NCI-H460 (cell line): ENCODE measurements around the gene HLTF. TPM values are rescaled to one million over a fixed set of nuclear protein-coding genes. Genes with fewer than 3 reads are reported as not detected.
"Not testable (repeated sequence)": the region's sequence is repeated elsewhere in the genome, so short reads cannot be mapped to it uniquely, and the experiment has no call there.

Experiments
- DNase-seq: peaks from one replicate; pipeline ENCODE4 v3.0.0-alpha.2; 2016; ENCODE audit warnings: low read depth; ENCODE audit errors: extremely low read depth
- small RNA-seq, 2 experiments: library from RNA; depleted of rRNA; stranded (forward); fragments of <200 nt; gene quantifications; one replicate each; pipeline ENCODE3, GENCODE V24; 2014
- total RNA-seq: library from RNA; depleted of rRNA; stranded (reverse); fragments of >200 nt; shearing (Covaris generic); gene quantifications from 2 replicates; pipeline ENCODE4 v1.2.3, GENCODE V29; 2014; rRNA removed

Gene HLTF
- total RNA-seq, 1 experiment from 2014 or later: 50.8 TPM

DNA sequence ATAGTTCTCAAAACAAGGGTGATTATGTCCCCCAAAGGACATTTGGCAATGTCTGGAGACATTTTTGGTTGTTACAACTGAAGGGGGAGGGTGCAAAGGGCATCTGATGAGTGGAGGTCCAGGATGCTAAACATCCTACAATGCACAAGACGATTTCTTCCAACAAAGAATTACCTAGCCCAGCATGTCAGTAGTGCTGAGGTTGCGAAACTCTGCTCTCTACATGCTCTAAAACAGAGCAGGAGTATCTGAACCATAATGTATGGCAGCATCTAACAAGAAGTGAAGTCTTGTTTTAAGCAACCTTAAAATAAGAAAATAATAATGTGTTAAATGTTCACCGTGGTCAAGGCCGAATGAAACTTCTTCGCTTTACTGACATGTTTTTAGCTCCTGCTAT, 88.0 kb downstream of the HLTF start:
- DNase-seq: no peak

DNA sequence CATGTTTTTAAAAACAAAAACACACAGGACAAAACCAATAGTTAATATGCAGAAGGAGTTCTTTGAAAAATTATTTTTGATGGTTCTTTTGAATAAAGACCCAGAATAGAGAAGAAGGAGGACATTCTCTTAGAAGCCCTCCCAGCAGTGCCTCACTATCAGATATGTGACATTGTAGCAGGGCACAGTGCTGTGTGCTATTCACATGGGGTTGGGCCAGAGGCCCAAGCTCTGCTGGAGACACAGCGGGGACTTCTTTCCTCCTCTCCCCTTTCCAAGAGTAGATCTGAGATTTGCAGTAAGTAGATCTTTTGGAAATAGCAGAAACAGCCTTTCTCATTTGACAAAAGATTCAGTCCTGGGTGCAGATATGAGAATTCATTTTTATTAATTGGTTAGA, 88.7 kb downstream of the HLTF start:
- DNase-seq: no peak

GRCh38 chr3:148992635-148993255, 93.6 kb downstream of the HLTF start:
- no peak for DNase-seq

GRCh38 chr3:148992027-148992634, 94.2 kb downstream of the HLTF start:
- no peak for DNase-seq

DNA sequence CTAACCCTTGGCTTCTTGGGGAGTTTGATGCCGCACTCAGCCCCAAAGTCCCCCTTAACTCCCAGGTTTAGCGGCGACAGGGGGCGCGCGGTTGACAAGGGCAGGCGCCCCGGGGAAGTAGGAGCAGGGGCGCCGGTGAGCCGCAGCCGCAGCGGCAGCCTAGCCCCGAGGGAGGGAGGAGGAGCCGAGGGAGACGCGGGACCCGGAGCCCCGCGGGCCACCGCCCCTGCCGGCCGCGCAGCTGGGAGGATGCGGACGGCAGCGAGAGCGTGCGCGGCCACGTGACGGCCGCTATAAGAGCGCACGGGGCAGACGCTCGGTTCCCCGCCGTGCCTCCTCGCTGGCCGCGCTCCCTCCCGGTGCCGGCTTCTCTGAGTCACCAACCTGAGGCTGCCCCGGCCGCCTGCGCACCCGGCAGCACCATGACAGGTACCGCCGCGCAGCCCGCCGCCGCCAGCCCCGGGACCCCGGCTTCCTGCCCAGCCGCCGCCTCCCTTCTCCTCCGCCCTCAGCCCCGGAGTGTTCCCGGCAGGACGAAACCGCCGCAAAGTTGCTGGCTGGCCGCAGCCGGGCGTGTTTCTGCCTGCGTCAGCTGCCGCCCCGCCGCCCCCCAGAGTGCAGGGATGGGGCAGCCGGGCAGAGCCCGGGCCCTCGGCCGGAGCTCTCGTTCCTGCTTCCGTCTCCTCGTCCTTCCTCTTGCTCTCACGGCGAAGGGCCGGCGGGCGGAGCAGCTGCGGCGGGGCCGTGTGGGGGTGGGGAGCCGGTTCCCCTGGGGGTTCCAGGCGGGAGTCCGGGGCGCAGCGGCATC, 94.9 kb downstream of the HLTF start, which contains the start of gene GYG1:
GYG1 (plus strand) TSS at position 322 of the 808 bp plus-strand sequence; CDS start at position 423, 101 bp downstream.
- DNase-seq: peak; percentile 67

- no peak for DNase-seq
Measured at GRCh38 chr3:148990236-148990635, 96.1 kb downstream of the HLTF start.

DNA sequence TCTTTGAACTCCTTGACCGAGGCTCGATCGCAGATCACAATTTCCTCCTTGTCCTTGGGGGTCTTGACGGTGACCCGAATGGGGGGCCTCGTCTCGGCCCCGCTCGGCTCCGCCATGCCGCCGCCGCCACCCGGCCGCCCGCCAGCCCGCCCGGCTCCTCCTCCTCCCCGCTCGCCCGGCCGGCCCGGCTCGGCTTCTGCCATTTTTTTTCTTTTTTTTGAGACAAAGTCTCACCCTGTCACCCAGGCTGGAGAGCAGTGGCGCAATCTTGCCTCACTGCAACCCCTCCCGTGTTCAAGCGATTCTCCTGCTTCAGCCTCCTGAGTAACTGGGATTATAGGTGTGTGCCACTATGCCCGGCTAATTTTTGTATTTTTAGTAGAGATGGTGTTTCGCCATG, 98.8 kb downstream of the HLTF start:
- DNase-seq: not testable (repeated sequence)

DNA sequence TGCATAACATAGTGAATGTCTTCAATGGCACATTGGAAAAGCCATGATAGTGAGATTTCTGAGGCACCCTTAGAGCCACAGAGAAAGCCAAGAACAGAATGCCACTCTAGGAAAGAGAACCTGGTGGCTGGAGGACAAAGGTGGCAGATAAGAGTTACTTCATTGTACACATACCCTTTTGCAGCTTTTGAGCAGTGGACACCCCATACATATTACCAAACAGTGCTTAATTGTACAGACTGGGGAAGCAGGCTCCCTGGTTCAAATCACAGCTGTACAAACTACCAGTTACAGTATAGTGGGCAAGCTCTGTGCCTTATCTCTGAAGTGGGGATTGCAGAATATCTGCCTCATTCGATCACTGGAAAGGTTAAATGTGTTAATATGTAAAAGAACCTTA, 105.1 kb downstream of the HLTF start:
- DNase-seq: no peak

Small RNAs within 50 kb of the gene (small RNA-seq; reads per million reads assigned to genes)
- 0 reads per million in 2 experiments for gene RF00019

Other genes starting within 250 kb of the HLTF start
- not detected in 2 replicates for gene CPA3, start 221.2 kb downstream of the HLTF start, total RNA-seq
- 27.7 and 28.7 TPM in 2 replicates for gene GYG1, start 95.0 kb downstream of the HLTF start, total RNA-seq
- gene HPS3, start 43.1 kb upstream of the HLTF start, total RNA-seq: 17.5 and 17.6 TPM in 2 replicates
- 6.2 TPM in 2 replicates for gene CP, start 135.3 kb upstream of the HLTF start, total RNA-seq
- gene TM4SF18, start 247.1 kb upstream of the HLTF start, total RNA-seq: 12.5 and 14.4 TPM in 2 replicates